HepG2 (cell line): ENCODE measurements around the gene DLX3. TPM values are rescaled to one million over a fixed set of nuclear protein-coding genes. Genes with fewer than 3 reads are reported as not detected.

Experiments used
- DNMT1 ChIP-seq: sonication (generic); formaldehyde crosslinking; IDR thresholded peaks from 2 replicates; pipeline ENCODE4 v1.5.1; 2020; ENCODE audit warnings: mild to moderate bottlenecking, missing genetic modification reagents
- HCFC1 ChIP-seq: fragments of 150-350 bp; IDR thresholded peaks from 2 replicates; pipeline ENCODE4 v1.6.1; 2014; ENCODE audit warnings: low read depth, low read length
- MED1 ChIP-seq: sonication (generic); formaldehyde crosslinking; IDR thresholded peaks from 2 replicates; pipeline ENCODE4 v1.4.0; 2020; ENCODE audit warnings: missing genetic modification reagents
- U2AF1 ChIP-seq: fragments of 200-400 bp; formaldehyde crosslinking; optimal IDR thresholded peaks from 2 replicates; pipeline ENCODE3; 2017; ENCODE audit warnings: mild to moderate bottlenecking, low read depth, low read length
- ZC3H13 ChIP-seq: sonication (generic); formaldehyde crosslinking; IDR thresholded peaks from 2 replicates; pipeline ENCODE4 v1.8.1; 2023; ENCODE audit warnings: mild to moderate bottlenecking, missing genetic modification reagents, moderate library complexity
- ZNF274 ChIP-seq: sonication (generic); formaldehyde crosslinking; IDR thresholded peaks from 2 replicates; pipeline ENCODE4 v1.5.1; 2020; ENCODE audit warnings: mild to moderate bottlenecking, missing genetic modification reagents
- ZNF468 ChIP-seq: sonication (generic); formaldehyde crosslinking; IDR thresholded peaks from 2 replicates; pipeline ENCODE4 v1.8.0; 2022; ENCODE audit warnings: mild to moderate bottlenecking, moderate library complexity, missing genetic modification reagents
- ZNF564 ChIP-seq: sonication (generic); formaldehyde crosslinking; IDR thresholded peaks from 2 replicates; pipeline ENCODE4 v1.8.1; 2023; ENCODE audit warnings: mild to moderate bottlenecking, missing genetic modification reagents
- ZNF770 ChIP-seq: sonication (generic); formaldehyde crosslinking; IDR thresholded peaks from 2 replicates; pipeline ENCODE4 v1.5.0; 2020; ENCODE audit warnings: mild to moderate bottlenecking, missing genetic modification reagents
- ZNF776 ChIP-seq: sonication (generic); formaldehyde crosslinking; IDR thresholded peaks from 2 replicates; pipeline ENCODE4 v1.4.0; 2020; ENCODE audit warnings: mild to moderate bottlenecking, missing genetic modification reagents
- polyA plus RNA-seq, 8 experiments: library from polyadenylated mRNA; depleted of rRNA in 3 of 8; stranded (reverse) in 7 of 8; unstranded in 1 of 8; fragments of >200 nt; fragmentation: Illumina TruSeq in 4 of 8; extraction: Trizol in 4 of 8; gene quantifications; 2 replicates each; pipeline versions ENCODE4 v1.2.1 to v1.2.3, GENCODE V29; 2011 to 2016; ENCODE audit warnings: low read depth in 4 of 8, missing spikeins in 1 of 8, mixed read lengths in 1 of 8; ENCODE audit not compliant: insufficient read depth in 1 of 8
- total RNA-seq, 5 experiments: library from RNA; depleted of rRNA; stranded (reverse); fragments of >200 nt; fragmentation: Illumina TruSeq; extraction: Trizol; gene quantifications; 2 replicates each; pipeline ENCODE4 v1.2.3, GENCODE V29; 2016; ENCODE audit warnings: low read depth in 1 of 5
- TF ChIP-seq, protein P1 (sequence below): sonication (generic); formaldehyde crosslinking; IDR thresholded peaks from 2 replicates; pipeline ENCODE4 v1.4.0; 2020; ENCODE audit warnings: missing genetic modification reagents
- TF ChIP-seq, protein P2 (sequence below): sonication (generic); formaldehyde crosslinking; IDR thresholded peaks from 2 replicates; pipeline ENCODE4 v1.9.0; 2021; ENCODE audit warnings: missing genetic modification reagents, borderline replicate concordance
- TF ChIP-seq, protein P3 (sequence below): sonication (generic); formaldehyde crosslinking; IDR thresholded peaks from 2 replicates; pipeline ENCODE4 v1.5.1; 2020; ENCODE audit warnings: mild to moderate bottlenecking, missing genetic modification reagents, moderate library complexity
- TF ChIP-seq, protein P4 (sequence below): sonication (generic); formaldehyde crosslinking; IDR thresholded peaks from 2 replicates; pipeline ENCODE4 v1.4.0; 2020; ENCODE audit warnings: missing genetic modification reagents, borderline replicate concordance

Gene DLX3
- total and polyA plus RNA-seq, 2 of the 13 experiments (the other 11 are each of a cell fraction or from before 2014, with no cell fraction given), result 0.03 TPM; not detected in 1

- TF ChIP-seq ZC3H13 (CRISPR knock-in tag) (no peak), ZNF776 (no peak), MED1 (CRISPR knock-in tag) (no peak), ZNF770 (no peak), DNMT1 (CRISPR knock-in tag) (peak; percentile 60; the same call in 1 of the 2 replicates), HCFC1 (no peak), ZNF468 (CRISPR knock-in tag) (no peak), U2AF1 (peak; percentile 35), ZNF564 (no peak), ZNF274 (CRISPR knock-in tag) (peak; percentile 87)
- TF ChIP-seq, protein P1, sequence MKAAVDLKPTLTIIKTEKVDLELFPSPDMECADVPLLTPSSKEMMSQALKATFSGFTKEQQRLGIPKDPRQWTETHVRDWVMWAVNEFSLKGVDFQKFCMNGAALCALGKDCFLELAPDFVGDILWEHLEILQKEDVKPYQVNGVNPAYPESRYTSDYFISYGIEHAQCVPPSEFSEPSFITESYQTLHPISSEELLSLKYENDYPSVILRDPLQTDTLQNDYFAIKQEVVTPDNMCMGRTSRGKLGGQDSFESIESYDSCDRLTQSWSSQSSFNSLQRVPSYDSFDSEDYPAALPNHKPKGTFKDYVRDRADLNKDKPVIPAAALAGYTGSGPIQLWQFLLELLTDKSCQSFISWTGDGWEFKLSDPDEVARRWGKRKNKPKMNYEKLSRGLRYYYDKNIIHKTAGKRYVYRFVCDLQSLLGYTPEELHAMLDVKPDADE (CRISPR knock-in tag), result no peak
- TF ChIP-seq, protein P2, sequence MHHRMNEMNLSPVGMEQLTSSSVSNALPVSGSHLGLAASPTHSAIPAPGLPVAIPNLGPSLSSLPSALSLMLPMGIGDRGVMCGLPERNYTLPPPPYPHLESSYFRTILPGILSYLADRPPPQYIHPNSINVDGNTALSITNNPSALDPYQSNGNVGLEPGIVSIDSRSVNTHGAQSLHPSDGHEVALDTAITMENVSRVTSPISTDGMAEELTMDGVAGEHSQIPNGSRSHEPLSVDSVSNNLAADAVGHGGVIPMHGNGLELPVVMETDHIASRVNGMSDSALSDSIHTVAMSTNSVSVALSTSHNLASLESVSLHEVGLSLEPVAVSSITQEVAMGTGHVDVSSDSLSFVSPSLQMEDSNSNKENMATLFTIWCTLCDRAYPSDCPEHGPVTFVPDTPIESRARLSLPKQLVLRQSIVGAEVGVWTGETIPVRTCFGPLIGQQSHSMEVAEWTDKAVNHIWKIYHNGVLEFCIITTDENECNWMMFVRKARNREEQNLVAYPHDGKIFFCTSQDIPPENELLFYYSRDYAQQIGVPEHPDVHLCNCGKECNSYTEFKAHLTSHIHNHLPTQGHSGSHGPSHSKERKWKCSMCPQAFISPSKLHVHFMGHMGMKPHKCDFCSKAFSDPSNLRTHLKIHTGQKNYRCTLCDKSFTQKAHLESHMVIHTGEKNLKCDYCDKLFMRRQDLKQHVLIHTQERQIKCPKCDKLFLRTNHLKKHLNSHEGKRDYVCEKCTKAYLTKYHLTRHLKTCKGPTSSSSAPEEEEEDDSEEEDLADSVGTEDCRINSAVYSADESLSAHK (CRISPR knock-in tag), result no peak
- TF ChIP-seq, protein P3, sequence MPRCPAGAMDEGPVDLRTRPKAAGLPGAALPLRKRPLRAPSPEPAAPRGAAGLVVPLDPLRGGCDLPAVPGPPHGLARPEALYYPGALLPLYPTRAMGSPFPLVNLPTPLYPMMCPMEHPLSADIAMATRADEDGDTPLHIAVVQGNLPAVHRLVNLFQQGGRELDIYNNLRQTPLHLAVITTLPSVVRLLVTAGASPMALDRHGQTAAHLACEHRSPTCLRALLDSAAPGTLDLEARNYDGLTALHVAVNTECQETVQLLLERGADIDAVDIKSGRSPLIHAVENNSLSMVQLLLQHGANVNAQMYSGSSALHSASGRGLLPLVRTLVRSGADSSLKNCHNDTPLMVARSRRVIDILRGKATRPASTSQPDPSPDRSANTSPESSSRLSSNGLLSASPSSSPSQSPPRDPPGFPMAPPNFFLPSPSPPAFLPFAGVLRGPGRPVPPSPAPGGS (CRISPR knock-in tag), result 0 out of 2 replicates have a peak, but pooled peaks have one; percentile 66
- TF ChIP-seq, protein P4, sequence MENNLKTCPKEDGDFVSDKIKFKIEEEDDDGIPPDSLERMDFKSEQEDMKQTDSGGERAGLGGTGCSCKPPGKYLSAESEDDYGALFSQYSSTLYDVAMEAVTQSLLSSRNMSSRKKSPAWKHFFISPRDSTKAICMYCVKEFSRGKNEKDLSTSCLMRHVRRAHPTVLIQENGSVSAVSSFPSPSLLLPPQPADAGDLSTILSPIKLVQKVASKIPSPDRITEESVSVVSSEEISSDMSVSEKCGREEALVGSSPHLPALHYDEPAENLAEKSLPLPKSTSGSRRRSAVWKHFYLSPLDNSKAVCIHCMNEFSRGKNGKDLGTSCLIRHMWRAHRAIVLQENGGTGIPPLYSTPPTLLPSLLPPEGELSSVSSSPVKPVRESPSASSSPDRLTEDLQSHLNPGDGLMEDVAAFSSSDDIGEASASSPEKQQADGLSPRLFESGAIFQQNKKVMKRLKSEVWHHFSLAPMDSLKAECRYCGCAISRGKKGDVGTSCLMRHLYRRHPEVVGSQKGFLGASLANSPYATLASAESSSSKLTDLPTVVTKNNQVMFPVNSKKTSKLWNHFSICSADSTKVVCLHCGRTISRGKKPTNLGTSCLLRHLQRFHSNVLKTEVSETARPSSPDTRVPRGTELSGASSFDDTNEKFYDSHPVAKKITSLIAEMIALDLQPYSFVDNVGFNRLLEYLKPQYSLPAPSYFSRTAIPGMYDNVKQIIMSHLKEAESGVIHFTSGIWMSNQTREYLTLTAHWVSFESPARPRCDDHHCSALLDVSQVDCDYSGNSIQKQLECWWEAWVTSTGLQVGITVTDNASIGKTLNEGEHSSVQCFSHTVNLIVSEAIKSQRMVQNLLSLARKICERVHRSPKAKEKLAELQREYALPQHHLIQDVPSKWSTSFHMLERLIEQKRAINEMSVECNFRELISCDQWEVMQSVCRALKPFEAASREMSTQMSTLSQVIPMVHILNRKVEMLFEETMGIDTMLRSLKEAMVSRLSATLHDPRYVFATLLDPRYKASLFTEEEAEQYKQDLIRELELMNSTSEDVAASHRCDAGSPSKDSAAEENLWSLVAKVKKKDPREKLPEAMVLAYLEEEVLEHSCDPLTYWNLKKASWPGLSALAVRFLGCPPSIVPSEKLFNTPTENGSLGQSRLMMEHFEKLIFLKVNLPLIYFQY (CRISPR knock-in tag), result peak; percentile 81; the same call in 1 of the 2 replicates
These were observed 3.0 kb upstream of the DLX3 start (continued) for GRCh38 chr17:49997773-49998703.
